Adrenal gland (tissue), 5 donors: ENCODE measurements around the gene SMAD4.

Experiments used
- CTCF ChIP-seq, 6 experiments: fragments of 450-650 bp in 4 of 6; fragments of 200-600 bp in 2 of 6; sonication (generic) in 1 of 6; IDR thresholded peaks; 1 replicate in 5 of 6; 2 replicates in 1 of 6; pipeline versions ENCODE4 v1.5.1 to v1.8.0; 2016 to 2021; ENCODE audit warnings: antibody characterized with exemption in 6 of 6, mild to moderate bottlenecking in 2 of 6, moderate library complexity in 1 of 6
- POLR2A ChIP-seq, 2 donors: fragments of 450-650 bp; IDR thresholded peaks; one replicate each; pipeline ENCODE4 v1.6.1; 2017; ENCODE audit warnings: antibody characterized with exemption in 2 of 2, mild to moderate bottlenecking in 2 of 2, moderate library complexity in 1 of 2
- donor health status: DM: no; HTN: no; CAD: no.

- no peak for TF ChIP-seq POLR2A (IDR thresholded peaks at IDR 0.05)
- no peak for TF ChIP-seq CTCF (IDR thresholded peaks at IDR 0.05)
Measured at GRCh38 chr18:51049137-51049536, 19.1 kb downstream of the SMAD4 start.
